HepG2 (cell line): Measurements from ENCODE around the gene NUAK2. TPM values are rescaled to one million over a fixed set of nuclear protein-coding genes. Genes with fewer than 3 reads are reported as not detected.

Source experiments
- ATAC-seq: fragments of 200-7000 bp; cut with Tn5 transposase; 3 replicates; pipeline ENCODE4 v1.9.1; 2020; ENCODE audit warnings: mild to moderate bottlenecking, moderate library complexity
- BruUV-seq: library from RNA; stranded (reverse); fragments of 400-500 nt; replicated peaks from 2 replicates; lab custom pipeline; 2021; lab: Mats Ljungman, UMichigan
- CTCF ChIA-PET: fragments of 300-600 bp; formaldehyde crosslinking; extraction: SDS; loops from one replicate; lab custom pipeline; 2021; ENCODE audit warnings: low total read pairs, inconsistent platforms, low intra/inter-chr PET ratio; lab: Yijun Ruan, JAX
- POLR2A ChIA-PET: fragments of 350-600 bp; sonication (Branson Sonifier 250); formaldehyde crosslinking; loops from one replicate; lab custom pipeline; 2020; ENCODE audit warnings: antibody characterized with exemption, inconsistent platforms; lab: Yijun Ruan, JAX
- DNase-seq: peaks from one replicate; pipeline ENCODE4 v3.0.0-alpha.2; 2015; ENCODE audit warnings: low spot score
- FAIRE-seq: peaks from 3 replicates; lab custom pipeline; 2011; peaks lifted over from hg19 to GRCh38; lab: Jason Lieb, UNC
- H2AFZ ChIP-seq: one replicate; pipeline ENCODE4 v1.6.1; 2011; ENCODE audit warnings: low read length, inconsistent platforms
- H3K27ac ChIP-seq: fragments of 300-600 bp; 3 replicates; pipeline ENCODE4 v1.8.0; 2011; ENCODE audit warnings: mixed run types, mild to moderate bottlenecking, mixed read lengths, low read length, inconsistent platforms; ENCODE audit not compliant: insufficient read depth; ENCODE audit errors: extremely low read length
- H3K27me3 ChIP-seq, 2 experiments: fragments of 200-600 bp in 1 of 2; 2 replicates in 1 of 2; 3 replicates in 1 of 2; pipeline versions ENCODE4 v1.6.0 to v1.8.0; 2011; ENCODE audit warnings: low read length in 2 of 2, mild to moderate bottlenecking in 2 of 2, moderate library complexity in 2 of 2, inconsistent platforms in 1 of 2; ENCODE audit not compliant: insufficient read depth in 2 of 2, control insufficient read depth in 1 of 2
- H3K36me3 ChIP-seq, 2 experiments: fragments of 200-600 bp in 1 of 2; replicated peaks in 1 of 2; 2 replicates in 1 of 2; 3 replicates in 1 of 2; pipeline versions ENCODE4 v1.5.1 to v1.8.0; 2011; ENCODE audit warnings: low read length in 2 of 2, inconsistent platforms in 1 of 2; ENCODE audit not compliant: insufficient read depth in 2 of 2, control insufficient read depth in 1 of 2
- H3K4me1 ChIP-seq: 2 replicates; pipeline ENCODE4 v1.5.1; 2012; ENCODE audit warnings: low read length, inconsistent platforms; ENCODE audit not compliant: insufficient read depth
- H3K4me2 ChIP-seq: 2 replicates; pipeline ENCODE4 v1.6.0; 2011; ENCODE audit warnings: low read depth, low read length, inconsistent platforms
- H3K4me3 ChIP-seq, 3 experiments: fragments of 200-600 bp in 1 of 3; sonication (generic), shearing (Covaris generic) in 1 of 3; replicated peaks in 1 of 3; 2 replicates each; pipeline ENCODE4 v1.5.1; 2011 to 2016; ENCODE audit warnings: low read length in 3 of 3, inconsistent platforms in 2 of 3, low read depth in 2 of 3, mild to moderate bottlenecking in 2 of 3, control low read depth in 1 of 3, mixed read lengths in 1 of 3; ENCODE audit not compliant: insufficient read depth in 1 of 3
- H3K79me2 ChIP-seq: one replicate; pipeline ENCODE4 v1.6.1; 2011; ENCODE audit warnings: low read length, inconsistent platforms; ENCODE audit not compliant: insufficient read depth
- H3K9ac ChIP-seq: 2 replicates; pipeline ENCODE4 v1.6.0; 2011; ENCODE audit warnings: mild to moderate bottlenecking, low read depth, low read length, inconsistent platforms; ENCODE audit not compliant: insufficient read depth
- H3K9me3 ChIP-seq: 2 replicates; pipeline ENCODE4 v1.5.1; 2012; ENCODE audit warnings: mild to moderate bottlenecking, low read length
- H4K20me1 ChIP-seq: 2 replicates; pipeline ENCODE4 v1.6.0; 2011; ENCODE audit warnings: inconsistent platforms, mild to moderate bottlenecking, low read length, moderate library complexity; ENCODE audit not compliant: insufficient read depth
- ARNTL ChIP-seq: sonication (generic); formaldehyde crosslinking; IDR thresholded peaks from 2 replicates; pipeline ENCODE4 v1.4.0; 2020; ENCODE audit warnings: mild to moderate bottlenecking, missing genetic modification reagents
- ATF5 ChIP-seq: sonication (generic); formaldehyde crosslinking; IDR thresholded peaks from 2 replicates; pipeline ENCODE4 v1.4.0; 2020; ENCODE audit warnings: mild to moderate bottlenecking, low read depth, missing genetic modification reagents
- ELF4 ChIP-seq: sonication (generic); formaldehyde crosslinking; IDR thresholded peaks from 2 replicates; pipeline ENCODE4 v1.5.0; 2020; ENCODE audit warnings: missing genetic modification reagents, mild to moderate bottlenecking, moderate library complexity, borderline replicate concordance
- MLX ChIP-seq: IDR thresholded peaks from 2 replicates; pipeline ENCODE4 v1.6.1; 2016
- ONECUT2 ChIP-seq: sonication (generic); formaldehyde crosslinking; IDR thresholded peaks from 2 replicates; pipeline ENCODE4 v1.4.0; 2020; ENCODE audit warnings: missing genetic modification reagents
- RFXANK ChIP-seq: IDR thresholded peaks from 2 replicates; pipeline ENCODE4 v1.6.1; 2016
- SMAD9 ChIP-seq: sonication (generic); formaldehyde crosslinking; IDR thresholded peaks from 2 replicates; pipeline ENCODE4 v1.5.1; 2020; ENCODE audit warnings: mild to moderate bottlenecking, missing genetic modification reagents
- SP2 ChIP-seq: sonication (generic); formaldehyde crosslinking; IDR thresholded peaks from 2 replicates; pipeline ENCODE4 v1.5.1; 2020; ENCODE audit warnings: mild to moderate bottlenecking, missing genetic modification reagents
- ZNF235 ChIP-seq: sonication (generic); formaldehyde crosslinking; IDR thresholded peaks from 2 replicates; pipeline ENCODE4 v1.8.1; 2023; ENCODE audit warnings: mild to moderate bottlenecking, missing genetic modification reagents, borderline replicate concordance
- ZNF30 ChIP-seq: sonication (generic); formaldehyde crosslinking; IDR thresholded peaks from 2 replicates; pipeline ENCODE4 v1.5.0; 2020; ENCODE audit warnings: mild to moderate bottlenecking, missing genetic modification reagents
- ZNF687 ChIP-seq: sonication (generic); formaldehyde crosslinking; IDR thresholded peaks from 2 replicates; pipeline ENCODE4 v1.5.1; 2020; ENCODE audit warnings: mild to moderate bottlenecking, missing genetic modification reagents, moderate library complexity
- ZNF772 ChIP-seq: sonication (generic); formaldehyde crosslinking; IDR thresholded peaks from 2 replicates; pipeline ENCODE4 v1.5.0; 2020; ENCODE audit warnings: mild to moderate bottlenecking, missing genetic modification reagents
- WGBS: methylation state at CpG from one replicate; pipeline ENCODE4 v1.1.6; 2017; ENCODE audit warnings: low lambda C conversion rate; 5-methylcytosine and 5-hydroxymethylcytosine counted together
- in situ Hi-C: cut with HindIII; loops from 2 replicates; pipeline ENCODE4 v1.10.0; 2017; ENCODE audit warnings: low pct_unique_long_range_greater_than_20kb; ENCODE audit not compliant: extremely low pct_ligation_motif_present
- intact Hi-C: fragments of 100-400 bp; cut with micrococcal nuclease; formaldehyde crosslinking; loops from one replicate; pipeline ENCODE4 v1.10.0; 2022; ENCODE audit not compliant: unreplicated experiment
- polyA plus RNA-seq, 8 experiments: library from polyadenylated mRNA; depleted of rRNA in 3 of 8; stranded (reverse) in 7 of 8; unstranded in 1 of 8; fragments of >200 nt; fragmentation: Illumina TruSeq in 4 of 8; extraction: Trizol in 4 of 8; gene quantifications; 2 replicates each; pipeline versions ENCODE4 v1.2.1 to v1.2.3, GENCODE V29; 2011 to 2016; ENCODE audit warnings: low read depth in 4 of 8, missing spikeins in 1 of 8, mixed read lengths in 1 of 8; ENCODE audit not compliant: insufficient read depth in 1 of 8
- total RNA-seq, 5 experiments: library from RNA; depleted of rRNA; stranded (reverse); fragments of >200 nt; fragmentation: Illumina TruSeq; extraction: Trizol; gene quantifications; 2 replicates each; pipeline ENCODE4 v1.2.3, GENCODE V29; 2016; ENCODE audit warnings: low read depth in 1 of 5

The NUAK2 gene
- total and polyA plus RNA-seq, 2 of the 13 experiments (the other 11 are each of a cell fraction or from before 2014, with no cell fraction given): 0.75 to 1.1 TPM

GRCh38 chr1:205304046-205304694, 17.4 kb downstream of the NUAK2 start:
- no peak for TF ChIP-seq ARNTL (CRISPR knock-in tag)
- TF ChIP-seq ZNF235: no peak
- TF ChIP-seq SP2: no peak
- TF ChIP-seq ONECUT2 (CRISPR knock-in tag): no peak
- no peak for TF ChIP-seq SMAD9
- POLR2A ChIA-PET: interaction anchor here (1.0 kb wide), 1 partner anchor 15 kb away, joined by 3 read pairs; no protein-coding TSS in a partner anchor

GRCh38 chr1:205303247-205303888, 18.2 kb downstream of the NUAK2 start:
- BruUV-seq: no TSS peak
- peaks cover 18 to 33% of the 10 kb centered on the region in 2 experiments; a peak in 4 of 5 replicates for H3K36me3 ChIP-seq
- no peaks in the 10 kb centered on the region for H3K27me3 ChIP-seq
- H3K79me2 ChIP-seq: no peaks in the 10 kb centered on the region
- no peak for DNase-seq
- no peak overlapping the region for H2AFZ ChIP-seq
- ChIA-PET CTCF (no interaction called here), POLR2A (interaction anchor here (1.0 to 1.2 kb wide), 2 partner anchors 9 to 16 kb away, joined by 3 to 6 read pairs; no protein-coding TSS in a partner anchor)
- WGBS: 94% methylated on average over 9 of the region's 20 CpGs
- no peak overlapping the region for H3K4me2 ChIP-seq
- peaks cover 36% of the 10 kb centered on the region for H3K4me1 ChIP-seq
- H3K9me3 ChIP-seq: no peaks in the 10 kb centered on the region
- H4K20me1 ChIP-seq: no peaks in the 10 kb centered on the region
- ATAC-seq: no peak
- H3K9ac ChIP-seq: no peak overlapping the region
- in situ Hi-C loops: no loop called here
- FAIRE-seq: no peak
- intact Hi-C loops: no loop called here
- no peak overlapping the region for H3K4me3 ChIP-seq
- H3K27ac ChIP-seq: no peak overlapping the region
- TF ChIP-seq MLX (CRISPR knock-in tag): no peak
- no peak for TF ChIP-seq ZNF772 (CRISPR knock-in tag)
- TF ChIP-seq RFXANK: no peak
- TF ChIP-seq ATF5 (CRISPR knock-in tag): no peak
- TF ChIP-seq ZNF30 (CRISPR knock-in tag): no peak
- TF ChIP-seq ZNF687 (CRISPR knock-in tag): no peak
- no peak for TF ChIP-seq ELF4 (CRISPR knock-in tag)

More at GRCh38 chr1:205304046-205304694, 17.4 kb downstream of the NUAK2 start:
- BruUV-seq: no TSS peak
- H2AFZ ChIP-seq: no peak overlapping the region
- peaks cover 28% of the 10 kb centered on the region for H3K4me1 ChIP-seq
- FAIRE-seq (no peak), DNase-seq (no peak), ATAC-seq (no peak)
- peaks cover 18 to 36% of the 10 kb centered on the region in 2 experiments; a peak in 4 of 5 replicates for H3K36me3 ChIP-seq
- no peaks in the 10 kb centered on the region for H3K9me3 ChIP-seq
- H3K79me2 ChIP-seq: no peaks in the 10 kb centered on the region
- CTCF ChIA-PET: no interaction called here
- intact Hi-C loops (no loop called here), in situ Hi-C loops (no loop called here)
- no peaks in the 10 kb centered on the region for H3K27me3 ChIP-seq
- no peaks in the 10 kb centered on the region for H4K20me1 ChIP-seq
- 97% methylated on average over 6 of the region's 19 CpGs for WGBS
- no peak overlapping the region for H3K27ac ChIP-seq
- H3K4me2 ChIP-seq: no peak overlapping the region
- no peak overlapping the region for H3K9ac ChIP-seq
- H3K4me3 ChIP-seq: no peak overlapping the region
